Spleen (tissue), 11 donors: ENCODE data around the gene GINS2. TPM values are rescaled to one million over a fixed set of nuclear protein-coding genes. Genes with fewer than 3 reads are reported as not detected.

Experiments used
- DNase-seq: peaks from one replicate; pipeline ENCODE4 v3.0.0-alpha.2; 2020
- H3K27ac ChIP-seq, 8 donors: fragments of 200-600 bp; sonication (generic) in 7 of 8; 1 replicate in 4 of 8; 2 replicates in 4 of 8; pipeline versions ENCODE4 v1.5.0 to v1.8.0; 2016 to 2021; ENCODE audit warnings: inconsistent platforms in 4 of 8, mild to moderate bottlenecking in 4 of 8, moderate library complexity in 1 of 8
- H3K27me3 ChIP-seq, 7 donors: fragments of 200-600 bp; sonication (generic) in 6 of 7; replicated peaks in 1 of 7; 1 replicate in 4 of 7; 2 replicates in 3 of 7; pipeline versions ENCODE4 v1.5.0 to v1.8.0; 2016 to 2021; ENCODE audit warnings: inconsistent platforms in 3 of 7, mild to moderate bottlenecking in 1 of 7
- H3K36me3 ChIP-seq, 6 donors: fragments of 200-600 bp; sonication (generic) in 5 of 6; 1 replicate in 4 of 6; 2 replicates in 2 of 6; pipeline versions ENCODE4 v1.5.0 to v1.8.0; 2016 to 2021; ENCODE audit warnings: inconsistent platforms in 2 of 6
- H3K4me1 ChIP-seq, 6 donors: fragments of 200-600 bp; sonication (generic) in 5 of 6; 1 replicate in 3 of 6; 2 replicates in 3 of 6; pipeline versions ENCODE4 v1.5.0 to v1.8.0; 2016 to 2021; ENCODE audit warnings: inconsistent platforms in 3 of 6
- H3K4me3 ChIP-seq, 8 donors: fragments of 200-600 bp; sonication (generic) in 7 of 8; 1 replicate in 4 of 8; 2 replicates in 4 of 8; pipeline versions ENCODE4 v1.5.0 to v1.8.0; 2016 to 2021; ENCODE audit warnings: inconsistent platforms in 4 of 8, mild to moderate bottlenecking in 4 of 8, moderate library complexity in 2 of 8
- H3K9me3 ChIP-seq, 8 donors: fragments of 200-600 bp; sonication (generic) in 7 of 8; 1 replicate in 4 of 8; 2 replicates in 4 of 8; pipeline versions ENCODE4 v1.5.0 to v1.8.0; 2016 to 2021; ENCODE audit warnings: inconsistent platforms in 4 of 8
- POLR2A ChIP-seq, 3 donors: fragments of 450-650 bp; IDR thresholded peaks; one replicate each; pipeline ENCODE4 v1.5.1; 2017; ENCODE audit warnings: antibody characterized with exemption in 3 of 3, mild to moderate bottlenecking in 1 of 3
- POLR2AphosphoS5 ChIP-seq, 3 donors: sonication (generic); formaldehyde crosslinking; IDR thresholded peaks; one replicate each; pipeline ENCODE4 v1.5.1; 2017; ENCODE audit warnings: antibody characterized with exemption in 3 of 3
- WGBS, 5 donors: extraction: QIAGEN DNeasy Blood & Tissue Kit in 3 of 5; methylation state at CpG; one replicate each; pipeline versions ENCODE4 v1.1.5 to v1.1.7; 2013 to 2018; 5-methylcytosine and 5-hydroxymethylcytosine counted together
- intact Hi-C: fragments of 100-400 bp; cut with DNase I; formaldehyde crosslinking; loops from one replicate; pipeline ENCODE4 v1.15.0; 2023; ENCODE audit warnings: low total_unique reads
- polyA plus RNA-seq, 3 donors: library from polyadenylated mRNA; stranded (reverse); fragments of 200-250 nt; gene quantifications; one replicate each; pipeline ENCODE4 v1.2.1, GENCODE V29; 2013
- total RNA-seq, 7 donors: library from RNA; depleted of rRNA in 3 of 7; stranded (reverse); fragments of >200 nt in 3 of 7; fragmentation: NEBNext Ultra II Directional in 4 of 7; extraction: Animal tissue kit (Norgen Biotek cat#: 25700) in 4 of 7; gene quantifications; one replicate each; pipeline versions ENCODE4 v1.1.0 to v1.2.1, GENCODE V29; 2016 to 2021
- TF ChIP-seq, protein P1 (sequence below), 11 experiments: fragments of 200-600 bp in 7 of 11; fragments of 450-650 bp in 4 of 11; sonication (generic) in 4 of 11; IDR thresholded peaks in 8 of 11; conservative IDR thresholded peaks in 3 of 11; 1 replicate in 7 of 11; 2 replicates in 4 of 11; pipeline versions ENCODE4 v1.4.0 to v1.8.0; 2016 to 2021; ENCODE audit warnings: antibody characterized with exemption in 11 of 11, inconsistent platforms in 4 of 11, mild to moderate bottlenecking in 1 of 11
- donor health status: healthy with polysubstance abuse.
- donor health status: DM: no; HTN: no; CAD: no; lungs with moderate emphysema.
- donor health status: DM: no; HTN: no; CAD: no.
- donor health status: Bipolar disorder and iron deficiency.
- donor health status: healthy.
- donor health status: DM: no; HTN: no; CAD: no.
- donor health status: DM: yes; HTN: yes; CAD: no.

Gene GINS2
- total and polyA plus RNA-seq, 10 donors: 1.0 to 7.0 (median 2.3) TPM

DNA sequence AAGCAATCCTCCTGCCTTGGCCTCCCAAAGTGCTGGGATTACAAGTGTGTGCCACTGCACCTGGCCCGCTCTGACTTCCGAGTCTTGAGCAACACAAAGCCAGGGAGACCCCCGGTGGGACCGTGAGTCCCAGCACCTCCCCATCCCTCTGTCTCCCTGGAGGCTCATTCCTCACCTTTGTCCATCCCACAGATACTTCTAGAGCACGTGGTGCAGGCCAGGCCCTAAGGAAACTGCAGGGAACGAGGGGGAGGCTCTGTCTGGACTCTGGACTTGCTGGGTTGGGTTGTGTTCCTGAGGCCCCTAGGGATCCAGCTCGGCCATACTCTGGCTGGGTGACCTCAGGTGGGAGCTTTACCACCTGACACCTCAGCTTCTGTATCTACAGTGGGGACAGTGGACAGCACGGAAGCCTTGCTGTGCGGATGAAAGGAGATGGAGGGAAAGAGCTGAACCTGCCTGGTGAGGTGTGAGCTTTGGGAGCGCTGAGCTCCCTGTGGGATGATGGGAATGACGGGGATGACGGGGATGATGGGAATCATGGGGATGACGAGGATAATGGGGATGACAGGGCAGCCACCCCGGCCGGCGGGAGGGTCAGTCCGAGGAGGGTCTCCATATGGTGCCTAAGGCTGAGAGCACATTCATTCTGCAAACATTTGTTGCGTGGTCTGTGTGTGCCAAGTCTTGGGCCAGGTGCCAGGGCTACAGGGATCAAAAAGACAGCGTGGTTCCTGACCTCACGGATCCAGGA lies 35.5 kb upstream of the GINS2 start:
- peaks cover 0 to 8% (median 0%) of the 10 kb centered on the region in 6 donors for H3K4me1 ChIP-seq
- no peak overlapping the region for H3K4me3 ChIP-seq
- DNase-seq: no peak
- H3K27me3 ChIP-seq: no peaks in the 10 kb centered on the region
- intact Hi-C loops: no loop called here
- no peak overlapping the region for H3K27ac ChIP-seq
- no peak for TF ChIP-seq POLR2A (IDR thresholded peaks at IDR 0.05)
- TF ChIP-seq POLR2AphosphoS5 (IDR thresholded peaks at IDR 0.05): no peak
- H3K9me3 ChIP-seq: no peaks in the 10 kb centered on the region
- peaks cover 0 to 26% (median 0%) of the 10 kb centered on the region in 6 donors for H3K36me3 ChIP-seq
- 82 to 90% (median 89%) methylated on average over 19 to 20 of the region's 20 CpGs for WGBS, 5 donors

DNA sequence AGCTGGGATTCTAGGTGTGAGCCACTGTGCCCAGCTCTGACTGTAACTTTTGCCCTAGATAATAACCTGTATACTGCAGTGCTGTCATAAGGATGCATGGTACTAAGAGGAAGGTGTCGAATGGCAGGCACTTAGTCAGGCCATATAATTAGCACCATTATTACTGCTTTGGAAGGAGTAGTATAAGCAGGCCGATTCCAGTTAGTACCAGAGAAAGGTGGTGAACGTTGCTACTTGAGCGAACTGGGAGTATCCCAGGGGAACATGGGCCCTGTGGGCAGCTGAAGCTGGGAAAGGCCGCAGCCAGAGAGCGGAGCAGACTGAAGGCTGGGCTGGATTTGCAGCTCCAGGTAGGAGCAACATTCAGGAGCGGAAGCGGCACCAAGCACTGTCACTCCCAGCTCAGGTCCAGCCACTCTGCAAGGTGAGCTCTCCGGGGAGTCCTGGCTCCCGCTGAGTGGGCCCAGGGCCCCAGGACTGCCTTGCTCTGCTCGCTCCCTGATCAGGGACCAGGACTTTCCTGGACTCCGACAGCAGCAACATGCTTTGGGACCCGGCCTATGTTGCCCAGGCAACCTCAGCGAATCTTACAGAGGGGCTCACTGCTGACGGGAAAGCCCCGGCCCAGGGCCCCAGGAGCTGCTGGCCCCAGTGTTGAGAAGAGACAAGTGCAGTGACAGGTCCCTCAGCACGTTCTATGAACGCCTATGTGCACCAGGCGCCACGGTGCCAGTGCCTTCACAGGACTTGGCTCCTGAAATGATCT lies 33.6 kb upstream of the GINS2 start:
- intact Hi-C loops: no loop called here
- Histone ChIP-seq H3K4me3 (no peak overlapping the region), H3K27ac (no peak overlapping the region), H3K4me1 (peaks cover 0 to 24% (median 15%) of the 10 kb centered on the region in 6 donors), H3K9me3 (no peaks in the 10 kb centered on the region), H3K36me3 (peaks cover 0 to 26% (median 0%) of the 10 kb centered on the region in 6 donors), H3K27me3 (peaks cover 0 to 5% (median 0%) of the 10 kb centered on the region in 7 donors)
- DNase-seq: no peak
- no peak for TF ChIP-seq POLR2AphosphoS5 (IDR thresholded peaks at IDR 0.05)
- TF ChIP-seq, protein P1, sequence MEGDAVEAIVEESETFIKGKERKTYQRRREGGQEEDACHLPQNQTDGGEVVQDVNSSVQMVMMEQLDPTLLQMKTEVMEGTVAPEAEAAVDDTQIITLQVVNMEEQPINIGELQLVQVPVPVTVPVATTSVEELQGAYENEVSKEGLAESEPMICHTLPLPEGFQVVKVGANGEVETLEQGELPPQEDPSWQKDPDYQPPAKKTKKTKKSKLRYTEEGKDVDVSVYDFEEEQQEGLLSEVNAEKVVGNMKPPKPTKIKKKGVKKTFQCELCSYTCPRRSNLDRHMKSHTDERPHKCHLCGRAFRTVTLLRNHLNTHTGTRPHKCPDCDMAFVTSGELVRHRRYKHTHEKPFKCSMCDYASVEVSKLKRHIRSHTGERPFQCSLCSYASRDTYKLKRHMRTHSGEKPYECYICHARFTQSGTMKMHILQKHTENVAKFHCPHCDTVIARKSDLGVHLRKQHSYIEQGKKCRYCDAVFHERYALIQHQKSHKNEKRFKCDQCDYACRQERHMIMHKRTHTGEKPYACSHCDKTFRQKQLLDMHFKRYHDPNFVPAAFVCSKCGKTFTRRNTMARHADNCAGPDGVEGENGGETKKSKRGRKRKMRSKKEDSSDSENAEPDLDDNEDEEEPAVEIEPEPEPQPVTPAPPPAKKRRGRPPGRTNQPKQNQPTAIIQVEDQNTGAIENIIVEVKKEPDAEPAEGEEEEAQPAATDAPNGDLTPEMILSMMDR (IDR thresholded peaks at IDR 0.05 in 8 of 11, conservative IDR thresholded peaks at IDR 0.05 in 3 of 11): no peak
- TF ChIP-seq POLR2A (IDR thresholded peaks at IDR 0.05): no peak
- 92 to 97% (median 93%) methylated on average over 15 to 20 of the region's 20 CpGs for WGBS, 5 donors

DNA sequence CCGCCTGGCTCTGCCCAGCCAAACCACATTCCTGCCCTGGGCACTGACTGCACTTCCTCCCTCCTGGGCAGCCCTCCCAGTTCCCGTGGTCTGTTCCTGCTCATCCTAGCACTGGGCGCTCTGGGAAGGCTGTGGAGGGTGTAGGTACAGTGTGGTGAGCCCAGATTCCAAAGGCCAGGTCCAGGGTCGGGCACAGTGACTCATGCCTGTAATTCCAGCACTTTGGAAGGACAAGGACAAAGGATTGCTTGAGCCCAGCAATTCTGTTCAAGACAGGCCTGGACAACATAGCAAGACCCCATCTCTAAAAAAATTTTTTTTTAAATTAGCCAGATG lies 31.5 kb upstream of the GINS2 start:
- H3K4me1 ChIP-seq: peaks cover 0 to 45% (median 26%) of the 10 kb centered on the region in 6 donors
- DNase-seq: no peak
- no peak overlapping the region for H3K27ac ChIP-seq
- H3K9me3 ChIP-seq: no peaks in the 10 kb centered on the region
- H3K36me3 ChIP-seq: peaks cover 0 to 16% (median 0%) of the 10 kb centered on the region in 6 donors
- intact Hi-C loops: no loop called here
- peaks cover 0 to 13% (median 0%) of the 10 kb centered on the region in 7 donors for H3K27me3 ChIP-seq
- TF ChIP-seq POLR2AphosphoS5 (IDR thresholded peaks at IDR 0.05) (no peak), POLR2A (IDR thresholded peaks at IDR 0.05) (no peak)
- TF ChIP-seq, protein P1 (IDR thresholded peaks at IDR 0.05 in 8 of 11, conservative IDR thresholded peaks at IDR 0.05 in 3 of 11): no peak
- no peak overlapping the region for H3K4me3 ChIP-seq
- WGBS, 5 donors: 66 to 86% (median 74%) methylated on average over 4 of the region's 4 CpGs

DNA sequence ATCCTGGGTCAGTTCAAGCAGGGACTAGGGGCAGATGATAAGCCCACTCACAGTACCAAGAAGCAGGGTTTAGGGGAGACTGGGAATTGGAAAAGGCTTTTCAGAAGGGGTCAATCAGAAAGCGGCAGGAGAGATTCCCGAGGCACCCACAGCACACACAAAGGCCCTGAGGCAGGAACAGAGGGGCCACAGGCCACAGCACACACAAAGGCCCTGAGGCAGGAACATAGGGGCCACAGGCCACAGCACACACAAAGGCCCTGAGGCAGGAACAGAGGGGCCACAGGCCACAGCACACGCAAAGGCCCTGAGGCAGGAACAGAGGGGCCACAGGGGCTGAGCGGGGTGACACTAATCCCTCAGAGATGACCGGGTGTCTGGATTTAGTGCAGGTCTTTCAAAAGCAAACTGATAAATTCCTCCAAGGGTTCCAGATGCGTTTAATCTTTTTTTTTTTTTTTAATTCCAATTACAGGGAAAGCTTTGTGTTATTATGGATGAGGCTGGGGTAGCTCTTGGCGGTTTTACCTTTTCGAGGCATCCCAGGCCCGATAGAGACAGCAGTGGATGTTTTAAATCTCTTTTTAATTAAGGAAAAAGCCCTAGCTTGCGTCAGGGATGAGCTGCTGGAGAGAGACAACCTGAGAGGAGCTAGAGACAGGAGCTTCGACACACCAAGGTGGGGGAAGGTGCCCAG lies 31.0 kb upstream of the GINS2 start:
- no peaks in the 10 kb centered on the region for H3K9me3 ChIP-seq
- H3K4me1 ChIP-seq: peaks cover 0 to 47% (median 26%) of the 10 kb centered on the region in 6 donors
- H3K36me3 ChIP-seq: peaks cover 0 to 11% (median 0%) of the 10 kb centered on the region in 6 donors
- no peak overlapping the region for H3K27ac ChIP-seq
- TF ChIP-seq POLR2AphosphoS5 (IDR thresholded peaks at IDR 0.05) (no peak), POLR2A (IDR thresholded peaks at IDR 0.05) (no peak)
- TF ChIP-seq, protein P1 (IDR thresholded peaks at IDR 0.05 in 8 of 11, conservative IDR thresholded peaks at IDR 0.05 in 3 of 11): no peak
- no peak overlapping the region for H3K4me3 ChIP-seq
- DNase-seq: no peak
- intact Hi-C loops: no loop called here
- WGBS, 5 donors: 83 to 97% (median 86%) methylated on average over 11 of the region's 11 CpGs
- peaks cover 0 to 13% (median 0%) of the 10 kb centered on the region in 7 donors for H3K27me3 ChIP-seq
